ENCODE measurements around the gene ARID1B.
A peak's percentile ranks its signal among the peaks of the same experiment; 100 is the strongest.
"Not testable (repeated sequence)": the region's sequence is repeated elsewhere in the genome, so short reads cannot be mapped to it uniquely, and the experiment has no call there.

The ARID1B gene

DNA sequence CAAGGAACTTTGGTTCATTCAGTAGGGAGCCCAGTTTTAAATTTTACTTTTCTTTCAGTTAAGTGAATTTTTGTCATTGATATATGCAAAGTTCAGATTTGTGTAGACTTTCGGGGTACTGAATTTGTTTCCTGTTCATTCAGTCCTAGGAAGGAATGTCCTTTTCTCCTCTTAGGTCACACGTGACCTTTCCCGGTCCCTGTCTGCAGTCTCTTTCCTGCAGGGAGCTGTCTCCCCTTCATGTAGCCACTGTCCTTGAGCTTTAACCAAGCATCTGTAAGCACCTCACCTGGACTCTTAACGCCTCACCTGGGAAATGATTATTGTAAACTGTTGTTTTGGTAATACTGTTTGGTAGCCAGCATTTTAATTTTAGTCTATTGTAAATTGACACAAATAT, 190.7 kb downstream of the ARID1B start:
- no peak for DNase-seq (ENCODE audit: low spot score)

GRCh38 chr6:156969233-156969632, 192.1 kb downstream of the ARID1B start:
- no peak for DNase-seq (ENCODE audit: low spot score)

DNA sequence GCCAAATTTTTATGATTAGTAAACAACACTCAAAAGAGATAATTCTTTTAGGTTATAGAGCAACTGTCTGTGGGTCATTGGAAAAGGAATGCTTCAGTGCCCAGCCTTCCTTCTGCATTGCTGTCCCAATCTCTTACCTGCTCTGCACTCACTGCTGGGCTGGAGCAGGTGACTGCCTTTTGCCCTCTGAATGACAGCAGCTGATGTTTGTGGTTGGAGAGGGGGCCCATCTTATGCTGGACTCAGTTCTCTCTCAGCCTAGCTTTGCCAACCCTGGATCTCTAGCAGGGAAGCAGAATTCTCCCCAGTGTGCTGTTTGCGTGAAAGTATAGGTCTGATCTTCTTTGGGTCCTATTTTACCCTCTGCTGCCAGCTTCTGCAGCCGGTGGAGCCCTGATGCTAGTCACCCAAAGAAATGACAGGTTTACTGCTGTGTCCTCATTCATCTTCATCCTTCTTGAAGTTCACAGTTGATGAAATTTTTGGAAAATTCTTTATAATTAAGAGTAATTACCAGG, 193.5 kb downstream of the ARID1B start:
- no peak for DNase-seq (ENCODE audit: low spot score)

DNA sequence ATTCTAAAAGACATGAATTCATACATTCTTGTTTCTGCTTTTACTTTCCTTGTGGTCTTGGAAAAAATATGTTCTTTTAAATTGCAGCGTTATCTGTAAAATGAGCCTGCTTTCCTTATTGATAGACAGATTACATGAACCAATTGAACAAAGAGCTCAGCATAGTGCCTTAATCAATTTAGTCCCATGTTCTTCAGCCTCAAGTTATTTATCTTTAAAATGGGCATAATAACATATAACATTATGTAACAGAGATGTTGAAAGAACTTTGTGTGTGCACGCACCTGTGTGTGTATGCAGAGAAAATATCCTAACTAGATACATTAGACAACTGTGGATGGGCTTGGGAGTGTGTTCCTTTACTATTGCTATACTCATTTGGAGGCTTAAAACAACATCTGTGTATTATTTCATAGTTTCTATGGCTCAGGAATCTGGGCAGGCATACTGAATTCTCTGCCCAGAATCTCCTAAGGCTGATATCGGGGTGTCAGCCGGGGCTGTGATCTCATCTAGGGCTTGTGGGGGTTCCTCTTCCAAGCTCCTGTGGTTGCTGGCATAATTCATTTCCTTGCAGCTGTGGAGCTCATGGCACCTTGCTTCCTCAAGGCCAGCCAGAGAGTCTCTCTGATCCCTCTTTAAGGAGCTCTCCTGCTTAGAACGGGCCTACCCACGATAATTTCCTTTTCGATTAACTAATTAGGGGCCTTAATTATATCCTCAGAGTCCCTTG, 194.1 kb downstream of the ARID1B start:
- no peak for DNase-seq (ENCODE audit: low spot score)

GRCh38 chr6:156972145-156972544, 195.0 kb downstream of the ARID1B start:
- DNase-seq (ENCODE audit: low spot score): no peak

DNA sequence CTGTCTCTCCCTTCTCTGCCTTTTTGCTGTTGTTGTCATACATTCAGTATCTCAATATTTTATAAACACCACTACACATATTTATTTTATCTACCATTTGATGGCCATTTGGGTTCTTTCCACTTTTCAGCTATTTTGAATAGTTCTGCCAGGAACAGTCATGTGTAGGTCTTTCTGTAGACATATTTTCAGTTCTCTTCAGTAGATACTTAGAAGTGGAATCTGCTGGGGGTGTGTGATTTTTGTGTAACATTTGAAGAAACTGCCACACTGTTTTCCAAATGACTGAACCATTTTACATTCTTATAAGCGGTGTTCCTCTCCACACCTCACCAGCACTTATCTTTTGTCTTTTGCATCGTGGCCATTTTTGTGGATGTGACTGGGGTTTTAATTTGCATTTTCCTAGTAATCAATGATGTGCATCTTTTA, 197.7 kb downstream of the ARID1B start:
- no peak for DNase-seq (ENCODE audit: low spot score)

GRCh38 chr6:156975414-156975813, 198.2 kb downstream of the ARID1B start:
- DNase-seq (ENCODE audit: low spot score): no peak

DNA sequence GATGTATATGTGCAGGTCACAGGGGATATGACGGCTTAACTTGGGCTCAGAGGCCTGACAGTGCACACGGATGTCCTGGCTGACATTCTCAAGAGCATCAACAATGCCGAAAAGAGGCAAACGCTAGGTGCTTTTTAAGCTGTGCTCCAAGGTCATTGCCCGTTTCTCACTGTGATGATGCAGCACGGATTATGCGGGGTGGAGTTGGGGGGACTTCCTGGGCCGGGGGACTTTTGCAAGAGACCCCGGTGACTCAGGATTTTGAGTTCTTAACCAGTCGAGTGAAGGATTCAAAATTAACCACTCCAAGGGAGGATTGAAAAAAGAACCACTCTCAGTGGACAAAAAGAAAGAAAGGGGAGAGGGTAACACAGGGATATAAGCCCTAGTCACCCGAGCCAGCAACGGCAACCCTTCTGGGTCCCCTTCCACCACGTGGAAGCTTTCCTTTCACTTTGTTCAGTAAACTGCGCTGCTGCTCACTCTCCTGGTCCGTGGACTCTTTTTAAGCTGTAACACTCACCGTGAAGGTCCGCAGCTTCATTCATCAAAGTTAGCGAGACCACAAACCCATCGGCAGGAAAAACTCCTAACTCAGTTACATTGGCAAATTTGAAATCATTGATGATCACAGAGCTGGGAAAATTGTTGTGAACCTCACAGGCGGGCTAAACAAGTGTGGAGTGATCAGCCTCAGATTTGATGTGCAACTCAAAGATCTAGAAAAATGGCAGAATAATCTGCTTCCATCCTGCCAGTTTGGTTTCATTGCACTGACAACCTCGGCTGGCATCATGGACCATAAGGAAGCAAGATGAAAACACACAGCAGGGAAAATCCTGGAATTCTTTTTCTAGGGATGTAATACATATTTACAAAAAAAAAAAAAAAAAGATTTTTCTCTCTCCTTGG, 199.3 kb downstream of the ARID1B start:
- DNase-seq (ENCODE audit: low spot score): peak; percentile 12

DNA sequence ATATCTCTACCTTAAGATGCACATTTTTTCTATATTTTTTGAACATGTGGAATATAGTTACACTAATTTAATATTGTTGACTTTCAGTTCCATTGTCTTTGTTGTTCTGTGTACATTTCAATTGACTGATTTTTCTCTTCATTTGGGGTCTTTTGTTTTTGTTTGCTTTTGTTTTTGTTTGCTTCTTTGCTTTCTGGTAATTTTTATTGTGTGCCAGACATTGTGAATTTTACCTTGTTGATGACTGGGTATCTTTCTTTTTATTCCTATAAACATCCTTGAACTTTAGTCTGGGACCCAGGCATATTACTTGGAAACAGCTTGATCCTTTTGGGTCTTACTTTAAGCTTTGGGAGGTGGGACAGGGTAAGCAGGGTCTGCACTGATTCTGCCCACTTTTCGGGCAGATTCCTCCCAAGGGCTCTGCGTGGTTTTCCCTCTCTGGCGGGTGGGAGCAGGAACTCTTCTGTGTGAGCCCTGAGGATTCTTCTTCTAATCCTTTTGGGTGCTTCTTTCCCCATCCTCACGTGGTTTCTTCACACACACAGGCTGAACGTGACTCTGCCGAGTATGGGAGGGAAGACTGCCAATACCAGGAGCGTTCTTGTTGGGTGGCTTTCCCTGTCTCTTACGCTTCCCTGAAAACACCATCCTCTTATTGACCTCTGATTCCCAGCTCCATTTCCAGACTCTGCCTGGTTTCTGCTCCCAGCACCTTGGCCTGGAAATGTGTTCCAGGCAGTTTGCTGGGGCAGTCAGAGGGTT, 200.5 kb downstream of the ARID1B start:
- no peak for DNase-seq (ENCODE audit: low spot score)

DNA sequence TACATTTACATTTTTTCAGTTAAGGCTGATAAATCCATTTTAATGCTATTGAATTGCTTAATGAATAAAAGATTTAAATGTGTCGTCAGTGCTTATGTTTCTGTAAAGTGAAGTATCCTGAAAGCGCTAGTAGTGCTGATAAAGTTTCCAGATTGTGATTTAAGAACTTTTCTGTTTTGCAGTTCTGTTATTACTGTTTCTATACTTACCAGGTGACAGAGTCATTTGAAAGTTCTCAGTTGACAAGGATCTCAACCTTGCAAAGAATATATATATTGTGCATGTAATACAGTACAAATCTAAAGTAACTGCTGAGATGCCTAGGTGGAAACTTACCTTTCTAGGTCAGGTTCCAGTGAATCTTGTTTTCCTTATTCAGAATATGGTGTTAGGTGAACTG, 201.8 kb downstream of the ARID1B start:
- DNase-seq (ENCODE audit: low spot score): no peak

- no peak for DNase-seq (ENCODE audit: low spot score)
These were observed 203.3 kb downstream of the ARID1B start for GRCh38 chr6:156980515-156980914.

DNA sequence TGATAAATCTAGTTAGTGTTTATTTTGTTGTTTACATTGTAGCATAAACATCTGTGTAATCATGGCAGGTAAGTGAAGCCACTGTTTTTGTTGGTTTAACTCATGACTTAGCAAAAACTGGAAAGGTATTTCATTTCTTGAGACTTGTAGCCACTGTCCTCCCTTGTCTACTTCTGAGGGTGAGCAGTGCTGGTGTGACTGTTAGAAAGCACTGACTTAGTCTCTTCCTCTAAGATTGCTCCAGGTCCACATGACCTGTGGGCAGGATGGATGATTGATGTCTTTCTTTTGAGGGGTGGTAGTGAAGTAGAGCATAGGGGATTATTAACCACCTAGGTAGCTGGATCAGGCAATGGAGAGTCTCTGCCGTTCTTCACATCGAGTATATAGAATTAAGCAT, 203.8 kb downstream of the ARID1B start:
- DNase-seq (ENCODE audit: low spot score): no peak

GRCh38 chr6:156982168-156982567, 205.0 kb downstream of the ARID1B start:
- no peak for DNase-seq (ENCODE audit: low spot score)

DNA sequence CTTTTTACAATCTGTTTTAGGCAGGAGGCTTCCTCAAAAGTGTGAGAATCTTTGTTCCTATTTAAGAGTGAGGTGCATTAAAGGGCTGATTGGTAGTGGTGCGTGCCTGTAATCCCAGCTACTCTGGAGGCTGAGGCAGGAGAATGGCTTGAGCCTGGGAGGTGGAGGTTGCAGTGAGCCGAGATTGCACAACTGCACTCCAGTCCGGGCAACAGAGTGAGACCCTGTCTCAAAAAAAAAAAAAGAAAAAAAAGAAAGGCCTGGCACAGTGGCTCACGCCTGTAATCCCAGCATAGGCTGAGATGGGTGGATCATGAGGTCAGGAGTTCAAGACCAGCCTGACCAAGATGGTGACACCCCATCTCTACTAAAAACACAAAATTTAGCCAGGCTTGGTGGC, 205.7 kb downstream of the ARID1B start:
- DNase-seq (ENCODE audit: low spot score): not testable (repeated sequence)

DNA sequence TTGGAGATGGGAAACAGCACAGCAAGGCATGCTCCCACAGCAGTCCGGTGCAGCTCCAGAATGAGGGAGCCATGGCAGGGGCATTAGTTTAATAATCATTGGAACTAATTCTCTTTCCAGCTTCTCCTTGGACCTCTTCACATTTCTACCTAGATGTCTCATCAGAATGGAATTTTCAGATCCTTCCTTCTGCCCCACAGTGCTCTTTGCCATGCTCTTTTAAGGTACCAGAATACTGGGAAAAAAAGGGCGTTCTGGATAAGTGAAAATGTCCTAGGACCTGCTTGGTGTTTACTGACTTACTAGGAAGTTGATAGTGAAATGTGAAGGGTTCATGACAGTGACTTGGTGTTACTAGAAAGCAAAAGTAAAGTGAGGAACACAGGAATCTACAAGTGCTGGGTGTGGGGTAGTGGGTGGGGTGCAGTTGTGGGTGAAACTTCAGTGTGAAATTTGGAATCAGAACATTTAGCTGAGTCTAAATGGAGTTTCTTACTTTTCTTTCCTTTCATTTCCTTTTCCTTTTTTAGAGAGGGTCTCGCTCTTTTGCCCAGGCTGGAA, 207.1 kb downstream of the ARID1B start:
- DNase-seq (ENCODE audit: low spot score): no peak

GRCh38 chr6:156985309-156985708, 208.1 kb downstream of the ARID1B start:
- DNase-seq (ENCODE audit: low spot score): no peak

GRCh38 chr6:156988276-156989158, 211.3 kb downstream of the ARID1B start:
- no peak for DNase-seq (ENCODE audit: low spot score)

DNA sequence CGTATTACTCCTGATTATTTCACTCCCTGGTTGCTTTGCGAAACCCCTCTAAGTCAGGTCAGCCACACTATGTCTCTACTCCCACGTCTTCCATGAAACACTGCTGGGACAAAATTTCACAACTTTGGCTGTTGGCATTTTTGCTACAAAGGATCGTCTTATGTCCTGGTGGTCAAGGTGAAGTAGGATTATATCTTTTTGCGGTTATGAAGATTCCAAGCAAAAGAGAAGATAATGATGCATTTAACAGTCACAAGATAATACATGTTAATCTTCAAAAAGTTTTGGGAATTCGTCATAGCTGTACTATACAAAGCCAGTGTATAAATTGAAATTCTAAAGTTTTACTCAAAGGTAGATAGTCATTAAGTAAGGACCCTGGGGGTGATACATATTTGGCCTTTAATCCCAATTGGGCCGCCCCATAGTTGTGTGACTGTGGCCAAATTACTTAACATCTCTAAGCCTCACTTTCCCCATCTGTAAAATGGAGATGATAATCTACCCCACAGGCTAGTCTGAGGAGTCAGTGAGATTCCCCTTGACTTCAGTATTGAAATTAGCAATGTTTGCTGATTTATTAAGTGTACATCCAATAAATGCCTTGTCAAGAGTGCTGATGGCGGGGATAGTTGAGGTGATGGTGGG, 212.1 kb downstream of the ARID1B start:
- no peak for DNase-seq (ENCODE audit: low spot score)

- DNase-seq (ENCODE audit: low spot score): no peak
These were observed 215.0 kb downstream of the ARID1B start for GRCh38 chr6:156992020-156992804.

GRCh38 chr6:156993713-156994112, 216.5 kb downstream of the ARID1B start:
- DNase-seq (ENCODE audit: low spot score): no peak
